Sigmoid colon (tissue), 4 donors: ENCODE results near the gene TMCC2.

ENCODE experiments used
- CTCF ChIP-seq, 4 experiments: fragments of 450-650 bp in 3 of 4; fragments of 200-600 bp in 1 of 4; IDR thresholded peaks; one replicate each; pipeline ENCODE4 v1.5.1; 2016 to 2019; ENCODE audit warnings: antibody characterized with exemption in 4 of 4, mild to moderate bottlenecking in 3 of 4, moderate library complexity in 2 of 4
- EP300 ChIP-seq, 4 donors: sonication (generic); formaldehyde crosslinking; IDR thresholded peaks; one replicate each; pipeline ENCODE4 v1.6.1; 2017; ENCODE audit warnings: antibody characterized with exemption in 4 of 4
- POLR2A ChIP-seq, 2 donors: fragments of 450-650 bp; IDR thresholded peaks; one replicate each; pipeline ENCODE4 v1.6.1; 2016; ENCODE audit warnings: antibody characterized with exemption in 2 of 2, mild to moderate bottlenecking in 2 of 2, moderate library complexity in 2 of 2
- POLR2AphosphoS5 ChIP-seq, 4 donors: sonication (generic); formaldehyde crosslinking; IDR thresholded peaks; one replicate each; pipeline ENCODE4 v1.6.1; 2017; ENCODE audit warnings: antibody characterized with exemption in 4 of 4

- no peak for TF ChIP-seq CTCF (IDR thresholded peaks at IDR 0.05)
- TF ChIP-seq POLR2AphosphoS5 (IDR thresholded peaks at IDR 0.05) = no peak
- TF ChIP-seq POLR2A (IDR thresholded peaks at IDR 0.05) = no peak
- no peak for TF ChIP-seq EP300 (IDR thresholded peaks at IDR 0.05)
These were observed 70.6 kb downstream of the TMCC2 start for GRCh38 chr1:205298191-205298994.
